HEK293 (cell line): ENCODE measurements around the gene FDX1.

Source experiments
- CTCF ChIA-PET: fragments of 350-600 bp; formaldehyde crosslinking; extraction: SDS; loops from one replicate; lab custom pipeline; 2021; ENCODE audit warnings: antibody characterized with exemption; lab: Yijun Ruan, JAX
- POLR2A ChIA-PET: fragments of 300-600 bp; formaldehyde crosslinking; extraction: SDS; loops from one replicate; lab custom pipeline; 2020; ENCODE audit warnings: antibody characterized with exemption, inconsistent platforms; lab: Yijun Ruan, JAX
- H3K27ac ChIP-seq: fragments of 200-500 bp; sonication (Bioruptor generic); 2 replicates; pipeline ENCODE4 v1.5.1; 2014; ENCODE audit warnings: low read depth, low read length, control low read depth, inconsistent platforms; ENCODE audit errors: extremely low read depth
- H3K36me3 ChIP-seq, 2 experiments: fragments of 200-500 bp in 1 of 2; sonication (Bioruptor generic) in 1 of 2; 1 replicate in 1 of 2; 2 replicates in 1 of 2; pipeline ENCODE4 v1.5.1; 2014 to 2017; ENCODE audit warnings: inconsistent platforms in 2 of 2, low read length in 2 of 2; ENCODE audit not compliant: control insufficient read depth in 2 of 2, insufficient read depth in 1 of 2
- H3K4me1 ChIP-seq: fragments of 200-500 bp; sonication (Bioruptor generic); 2 replicates; pipeline ENCODE4 v1.5.1; 2014; ENCODE audit warnings: mild to moderate bottlenecking, low read length, inconsistent platforms; ENCODE audit not compliant: control insufficient read depth, insufficient read depth
- H3K4me3 ChIP-seq: 2 replicates; pipeline ENCODE4 v1.5.1; 2011; ENCODE audit warnings: low read depth, mild to moderate bottlenecking, control low read depth, low read length, moderate library complexity
- H3K9me3 ChIP-seq: fragments of 200-500 bp; sonication (Bioruptor generic); 2 replicates; pipeline ENCODE4 v1.5.1; 2014; ENCODE audit warnings: low read depth, low read length, inconsistent platforms; ENCODE audit not compliant: control insufficient read depth, insufficient read depth
- FEZF1 ChIP-seq: fragments of 450-650 bp; formaldehyde crosslinking; IDR thresholded peaks from 2 replicates; pipeline ENCODE4 v1.5.1; 2016; ENCODE audit warnings: missing biosample characterization, missing genetic modification characterization
- GFI1B ChIP-seq: fragments of 450-650 bp; formaldehyde crosslinking; IDR thresholded peaks from 2 replicates; pipeline ENCODE4 v1.5.1; 2016; ENCODE audit warnings: missing biosample characterization, missing genetic modification characterization
- GLI2 ChIP-seq: fragments of 450-650 bp; formaldehyde crosslinking; IDR thresholded peaks from 2 replicates; pipeline ENCODE4; 2017; ENCODE audit warnings: missing biosample characterization, missing genetic modification characterization, low read depth, borderline replicate concordance
- HIC1 ChIP-seq: fragments of 450-650 bp; formaldehyde crosslinking; IDR thresholded peaks from 2 replicates; pipeline ENCODE4 v1.5.1; 2016; ENCODE audit warnings: missing biosample characterization, missing genetic modification characterization
- HOXA7 ChIP-seq: sonication (generic); formaldehyde crosslinking; IDR thresholded peaks from 2 replicates; pipeline ENCODE4 v1.8.1; 2022; ENCODE audit warnings: missing genetic modification reagents, borderline replicate concordance
- MEIS1 ChIP-seq: sonication (generic); formaldehyde crosslinking; IDR thresholded peaks from 2 replicates; pipeline ENCODE4 v1.8.1; 2022; ENCODE audit warnings: missing genetic modification reagents, mild to moderate bottlenecking, borderline replicate concordance
- OVOL3 ChIP-seq: fragments of 450-650 bp; formaldehyde crosslinking; IDR thresholded peaks from 2 replicates; pipeline ENCODE4 v1.5.1; 2016; ENCODE audit warnings: missing biosample characterization, missing genetic modification characterization
- PRDM1 ChIP-seq: fragments of 450-650 bp; formaldehyde crosslinking; IDR thresholded peaks from 2 replicates; pipeline ENCODE4; 2016; ENCODE audit warnings: missing biosample characterization, missing genetic modification characterization
- PRDM6 ChIP-seq: fragments of 450-650 bp; formaldehyde crosslinking; IDR thresholded peaks from 2 replicates; pipeline ENCODE4 v1.5.1; 2017; ENCODE audit warnings: missing biosample characterization, missing genetic modification characterization
- SP7 ChIP-seq: fragments of 450-650 bp; formaldehyde crosslinking; IDR thresholded peaks from 2 replicates; pipeline ENCODE4 v1.5.1; 2016; ENCODE audit warnings: missing biosample characterization, missing genetic modification characterization
- ZBTB11 ChIP-seq: fragments of 450-650 bp; formaldehyde crosslinking; conservative IDR thresholded peaks from 2 replicates; pipeline ENCODE4 v1.5.1; 2016; ENCODE audit warnings: low read depth, missing biosample characterization, missing genetic modification characterization
- ZNF114 ChIP-seq: fragments of 450-650 bp; formaldehyde crosslinking; IDR thresholded peaks from 2 replicates; pipeline ENCODE4 v1.5.0; 2017; ENCODE audit warnings: missing biosample characterization, missing genetic modification characterization
- ZNF274 ChIP-seq, 2 experiments: fragments of 200-500 bp in 1 of 2; fragments of 450-650 bp in 1 of 2; sonication (Bioruptor generic) in 1 of 2; formaldehyde crosslinking in 1 of 2; IDR thresholded peaks; 2 replicates each; pipeline versions ENCODE4 v1.5.1 to v1.6.1; 2014 to 2016; ENCODE audit warnings: borderline replicate concordance in 1 of 2, inconsistent platforms in 1 of 2, low read length in 1 of 2, missing biosample characterization in 1 of 2, missing genetic modification characterization in 1 of 2
- ZNF292 ChIP-seq: fragments of 450-650 bp; formaldehyde crosslinking; IDR thresholded peaks from 2 replicates; pipeline ENCODE4 v1.5.1; 2016; ENCODE audit warnings: low read depth, missing biosample characterization, missing genetic modification characterization, borderline replicate concordance
- ZNF341 ChIP-seq: fragments of 450-650 bp; formaldehyde crosslinking; IDR thresholded peaks from 2 replicates; pipeline ENCODE4; 2016; ENCODE audit warnings: low read depth, missing biosample characterization, missing genetic modification characterization
- ZNF416 ChIP-seq: fragments of 450-650 bp; formaldehyde crosslinking; IDR thresholded peaks from 2 replicates; pipeline ENCODE4 v1.5.1; 2016; ENCODE audit warnings: missing biosample characterization, missing genetic modification characterization
- ZNF529 ChIP-seq: fragments of 450-650 bp; formaldehyde crosslinking; IDR thresholded peaks from 2 replicates; pipeline ENCODE4 v1.5.1; 2017; ENCODE audit warnings: missing genetic modification characterization, missing biosample characterization; ENCODE audit not compliant: insufficient replicate concordance
- ZNF558 ChIP-seq: fragments of 450-650 bp; formaldehyde crosslinking; IDR thresholded peaks from 2 replicates; pipeline ENCODE4 v1.5.1; 2016; ENCODE audit warnings: missing biosample characterization, missing genetic modification characterization
- ZNF560 ChIP-seq: fragments of 450-650 bp; formaldehyde crosslinking; IDR thresholded peaks from 2 replicates; pipeline ENCODE4 v1.5.1; 2017; ENCODE audit warnings: missing biosample characterization, missing genetic modification characterization, borderline replicate concordance
- ZNF600 ChIP-seq: fragments of 450-650 bp; formaldehyde crosslinking; IDR thresholded peaks from 2 replicates; pipeline ENCODE4 v1.5.1; 2016; ENCODE audit warnings: missing biosample characterization, missing genetic modification characterization
- ZNF610 ChIP-seq: fragments of 450-650 bp; formaldehyde crosslinking; IDR thresholded peaks from 2 replicates; pipeline ENCODE4 v1.5.1; 2016; ENCODE audit warnings: missing biosample characterization, missing genetic modification characterization, borderline replicate concordance
- ZNF639 ChIP-seq: fragments of 450-650 bp; formaldehyde crosslinking; IDR thresholded peaks from 2 replicates; pipeline ENCODE4 v1.5.1; 2016; ENCODE audit warnings: missing biosample characterization, missing genetic modification characterization
- ZNF768 ChIP-seq: fragments of 450-650 bp; formaldehyde crosslinking; IDR thresholded peaks from 2 replicates; pipeline ENCODE4 v1.5.1; 2018; ENCODE audit warnings: missing biosample characterization, mild to moderate bottlenecking, missing genetic modification characterization
- ZNF830 ChIP-seq: fragments of 450-650 bp; IDR thresholded peaks from 2 replicates; pipeline ENCODE4 v1.5.0; 2018; ENCODE audit warnings: missing biosample characterization, missing genetic modification characterization, low read depth, mild to moderate bottlenecking, moderate library complexity

Gene FDX1

DNA sequence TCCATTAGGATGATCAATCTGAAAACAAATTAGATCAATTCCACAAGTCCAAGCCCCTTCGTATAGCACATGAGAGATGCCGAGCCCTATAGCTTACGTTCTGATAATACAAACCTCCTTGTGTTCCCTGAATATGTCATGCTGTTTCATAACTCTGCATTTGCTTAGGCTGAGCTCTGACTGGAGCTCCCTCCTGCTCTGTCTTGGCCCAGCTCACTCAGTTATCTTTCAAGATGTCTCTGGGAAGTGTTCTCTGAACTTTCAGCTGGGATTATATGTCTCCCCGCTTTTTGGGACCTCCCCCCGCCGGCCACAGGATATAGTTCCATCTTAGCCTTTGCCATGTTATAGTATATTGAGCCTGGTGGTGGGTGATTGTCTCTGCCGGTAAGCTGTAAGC lies 44.0 kb downstream of the FDX1 start:
- TF ChIP-seq ZNF529 = no peak
- Histone ChIP-seq H3K4me1 (no peaks in the 10 kb centered on the region), H3K9me3 (no peaks in the 10 kb centered on the region), H3K36me3 (no peaks in the 10 kb centered on the region), H3K27ac (no peak overlapping the region), H3K4me3 (no peak overlapping the region)
- CTCF ChIA-PET = interaction anchor here (0.6 kb wide), 1 partner anchor 302 kb away, joined by 4 read pairs; no protein-coding TSS in a partner anchor
- POLR2A ChIA-PET = interaction anchor here (0.5 kb wide), 1 partner anchor 571 kb away, joined by 3 read pairs; no protein-coding TSS in a partner anchor

DNA sequence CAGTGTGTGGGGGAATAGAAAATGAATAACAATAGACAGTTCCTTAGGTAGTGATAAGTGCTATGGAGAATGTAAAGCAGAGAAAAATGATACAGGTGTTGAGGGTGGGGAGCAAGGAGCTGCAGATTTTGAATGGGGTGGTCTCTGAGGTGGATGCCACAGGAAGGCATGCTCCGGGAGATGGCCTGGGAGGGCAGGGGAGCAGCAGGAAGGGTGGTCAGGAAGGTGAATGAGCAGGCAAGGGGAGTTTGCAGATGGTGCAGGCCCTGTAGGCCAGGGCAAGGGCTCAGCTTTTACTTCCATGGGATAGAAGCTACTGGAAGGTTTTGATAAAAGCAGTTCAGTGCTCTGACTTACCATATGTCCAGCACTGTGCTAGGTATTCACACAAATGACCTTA lies 44.8 kb downstream of the FDX1 start:
- Histone ChIP-seq H3K27ac (no peak overlapping the region), H3K36me3 (no peaks in the 10 kb centered on the region), H3K9me3 (no peaks in the 10 kb centered on the region), H3K4me3 (no peak overlapping the region), H3K4me1 (no peaks in the 10 kb centered on the region)
- TF ChIP-seq SP7 (no peak), OVOL3 (tag by site-specific recombination) (no peak), ZNF610 (tag by site-specific recombination) (no peak), ZNF114 (tag by site-specific recombination) (no peak), ZNF560 (no peak), FEZF1 (tag by site-specific recombination) (no peak), PRDM6 (tag by site-specific recombination) (no peak), ZNF639 (tag by site-specific recombination) (no peak), ZNF341 (no peak), GFI1B (no peak), ZNF292 (tag by site-specific recombination) (no peak), ZNF600 (tag by site-specific recombination) (no peak)
- ChIA-PET CTCF (no interaction called here), POLR2A (interaction anchor here (0.6 kb wide), 1 partner anchor 897 kb away, joined by 3 read pairs; no protein-coding TSS in a partner anchor)

DNA sequence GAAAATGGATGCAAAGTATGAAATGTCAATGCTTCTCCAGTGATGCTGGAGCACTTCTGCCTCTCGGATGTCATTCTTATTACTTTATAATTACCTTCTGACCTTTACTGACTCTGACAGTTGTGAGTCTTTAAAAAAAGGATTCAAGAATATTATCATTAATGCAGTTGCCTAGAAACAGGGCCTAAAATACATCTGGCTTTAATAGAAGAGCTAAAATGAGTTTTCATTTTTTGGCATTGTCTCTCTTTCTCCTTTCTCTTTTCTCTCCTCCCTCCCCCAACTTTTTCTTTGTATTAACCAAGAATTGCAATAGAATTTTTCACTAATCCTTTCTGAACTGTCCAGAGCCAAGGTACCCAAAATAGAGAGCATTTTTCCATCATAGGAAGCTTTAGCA lies 45.9 kb downstream of the FDX1 start:
- Histone ChIP-seq H3K4me3 (no peak overlapping the region), H3K27ac (no peak overlapping the region), H3K9me3 (no peaks in the 10 kb centered on the region), H3K36me3 (no peaks in the 10 kb centered on the region), H3K4me1 (no peaks in the 10 kb centered on the region)
- ChIA-PET POLR2A (no interaction called here), CTCF (no interaction called here)
- TF ChIP-seq ZNF274 (IDR thresholded peaks at IDR 0.05; ENCODE audit: low read length) = no peak
- no peak for TF ChIP-seq ZNF274 (tag by site-specific recombination; IDR thresholded peaks at IDR 0.05; ENCODE audit: borderline replicate concordance)
- TF ChIP-seq HOXA7 (CRISPR knock-in tag) = no peak
- no peak for TF ChIP-seq ZBTB11 (tag by site-specific recombination)
- TF ChIP-seq GLI2 (tag by site-specific recombination) = no peak
- TF ChIP-seq MEIS1 (CRISPR knock-in tag) = no peak
- TF ChIP-seq ZNF768 = no peak
- TF ChIP-seq HIC1 = no peak
- TF ChIP-seq ZNF558 (tag by site-specific recombination) = no peak
- TF ChIP-seq ZNF610 (tag by site-specific recombination) = no peak
- TF ChIP-seq ZNF830 = no peak
- TF ChIP-seq PRDM1 (tag by site-specific recombination) = no peak
- TF ChIP-seq ZNF416 = no peak
